Hepatocyte (in vitro differentiated cells): Measurements from ENCODE around the gene MZT2B. TPM values are rescaled to one million over a fixed set of nuclear protein-coding genes. Genes with fewer than 3 reads are reported as not detected.
A peak's percentile ranks its signal among the peaks of the same experiment; 100 is the strongest.
"Not testable (repeated sequence)": the region's sequence is repeated elsewhere in the genome, so short reads cannot be mapped to it uniquely, and the experiment has no call there.

Experiments used
- DNase-seq: peaks from one replicate; pipeline ENCODE4 v3.0.0-alpha.2; 2016; ENCODE audit warnings: low spot score
- H2AFZ ChIP-seq: fragments of 200-600 bp; sonication (generic); 2 replicates; pipeline ENCODE4 v1.6.0; 2016; ENCODE audit warnings: antibody characterized with exemption, mild to moderate bottlenecking
- H3K27ac ChIP-seq: fragments of 200-600 bp; sonication (generic); 2 replicates; pipeline ENCODE4 v1.5.1; 2016; ENCODE audit warnings: mild to moderate bottlenecking
- H3K27me3 ChIP-seq: fragments of 200-600 bp; sonication (generic); 2 replicates; pipeline ENCODE4 v1.6.1; 2016
- H3K36me3 ChIP-seq: fragments of 200-600 bp; sonication (generic); replicated peaks from 2 replicates; pipeline ENCODE4 v1.5.1; 2016; ENCODE audit warnings: low read depth; ENCODE audit not compliant: insufficient read depth
- H3K4me1 ChIP-seq: fragments of 200-600 bp; sonication (generic); 2 replicates; pipeline ENCODE4 v1.5.1; 2016; ENCODE audit warnings: mild to moderate bottlenecking, moderate library complexity; ENCODE audit not compliant: insufficient read depth
- H3K4me2 ChIP-seq: fragments of 200-600 bp; sonication (generic); 2 replicates; pipeline ENCODE4 v1.6.0; 2016
- H3K4me3 ChIP-seq: fragments of 200-600 bp; sonication (generic); 2 replicates; pipeline ENCODE4 v1.5.1; 2016; ENCODE audit warnings: mild to moderate bottlenecking
- H3K79me2 ChIP-seq: fragments of 200-600 bp; sonication (generic); 2 replicates; pipeline ENCODE4 v1.6.0; 2017; ENCODE audit warnings: mild to moderate bottlenecking
- H3K9me2 ChIP-seq: fragments of 200-600 bp; sonication (generic); replicated peaks from 2 replicates; pipeline ENCODE4 v1.6.0; 2017; ENCODE audit warnings: mild to moderate bottlenecking; ENCODE audit not compliant: insufficient read depth
- H3K9me3 ChIP-seq: fragments of 200-600 bp; sonication (generic); 2 replicates; pipeline ENCODE4 v1.5.1; 2016; ENCODE audit warnings: low read depth, mild to moderate bottlenecking
- H4K20me1 ChIP-seq: fragments of 200-600 bp; sonication (generic); 2 replicates; pipeline ENCODE4 v1.6.0; 2016; ENCODE audit warnings: mild to moderate bottlenecking; ENCODE audit not compliant: insufficient read depth, poor library complexity, severe bottlenecking
- CTCF ChIP-seq: fragments of 200-600 bp; sonication (generic); IDR thresholded peaks from 2 replicates; pipeline ENCODE4 v1.5.1; 2016; ENCODE audit warnings: antibody characterized with exemption, mild to moderate bottlenecking; ENCODE audit not compliant: poor library complexity
- EZH2 ChIP-seq: fragments of 200-600 bp; sonication (generic); IDR thresholded peaks from 2 replicates; pipeline ENCODE4 v1.6.1; 2016; ENCODE audit warnings: antibody characterized with exemption, mild to moderate bottlenecking, borderline replicate concordance
- EZH2phosphoT487 ChIP-seq: fragments of 200-600 bp; sonication (generic); IDR thresholded peaks from one replicate; pipeline ENCODE4 v1.6.1; 2018; ENCODE audit warnings: antibody characterized with exemption, mild to moderate bottlenecking, low read depth, moderate library complexity; ENCODE audit not compliant: unreplicated experiment, severe bottlenecking
- WGBS: methylation state at CpG from one replicate; pipeline ENCODE4 v1.1.6; 2016; ENCODE audit warnings: low lambda C conversion rate; ENCODE audit errors: missing lambda C conversion rate; 5-methylcytosine and 5-hydroxymethylcytosine counted together
- polyA plus RNA-seq: library from polyadenylated mRNA; unstranded; fragments of >200 nt; fragmentation: Nextera tagmentation; extraction: Ambion mirVana; gene quantifications from 2 replicates; pipeline ENCODE4 v1.2.1, GENCODE V29; 2016
- total RNA-seq: library from RNA; depleted of rRNA; stranded (reverse); fragments of >200 nt; gene quantifications from 2 replicates; pipeline ENCODE4 v1.2.3, GENCODE V29; 2014

MZT2B gene
- total and polyA plus RNA-seq, 2 experiments from 2014 or later: 103 to 424 TPM

- Histone ChIP-seq H3K79me2 (no peaks in the 10 kb centered on the region), H4K20me1 (no peaks in the 10 kb centered on the region)
Measured at GRCh38 chr2:130198343-130198742, 16.3 kb downstream of the MZT2B start, which contains the start of gene TUBA3E. TUBA3E (minus strand) TSS chr2:130198439; CDS start chr2:130198360, 79 bp downstream.

GRCh38 chr2:130202518-130202917 lies 20.5 kb downstream of the MZT2B start:
- whole genome bisulfite sequencing: 25% methylated on average over 5 of the region's 7 CpGs
- H3K4me2 ChIP-seq, H3K36me3 ChIP-seq, H3K27me3 ChIP-seq, H4K20me1 ChIP-seq, H3K9me3 ChIP-seq, H2AFZ ChIP-seq, H3K79me2 ChIP-seq, H3K4me1 ChIP-seq, H3K9me2 ChIP-seq, H3K27ac ChIP-seq, H3K4me3 ChIP-seq: not testable (repeated sequence)
- peak; percentile 55 for DNase-seq

More at GRCh38 chr2:130198343-130198742, 16.3 kb downstream of the MZT2B start, which contains the start of gene TUBA3E:
- TF ChIP-seq EZH2phosphoT487 (no peak), CTCF (no peak), EZH2 (no peak)
- H2AFZ ChIP-seq: no peak within 1 kb of the TSS
- H3K27me3 ChIP-seq: no peaks in the 10 kb centered on the region
- no peak within 1 kb of the TSS for H3K27ac ChIP-seq
- no peaks in the 10 kb centered on the region for H3K4me1 ChIP-seq
- H3K9me3 ChIP-seq: no peaks in the 10 kb centered on the region
- H3K4me2 ChIP-seq: no peak within 1 kb of the TSS
- no peaks in the 10 kb centered on the region for H3K36me3 ChIP-seq
- no peaks in the 10 kb centered on the region for H3K9me2 ChIP-seq
- H3K4me3 ChIP-seq: no peak within 1 kb of the TSS
- 97% methylated on average over 17 of the region's 26 CpGs for WGBS
- no peak for DNase-seq

GRCh38 chr2:130203150-130203549 lies 21.1 kb downstream of the MZT2B start:
- H3K36me3 ChIP-seq, H3K4me2 ChIP-seq, H3K4me1 ChIP-seq, H3K27me3 ChIP-seq, H3K27ac ChIP-seq, H4K20me1 ChIP-seq, H3K9me2 ChIP-seq, H3K9me3 ChIP-seq, H3K79me2 ChIP-seq, DNase-seq, H2AFZ ChIP-seq, H3K4me3 ChIP-seq: not testable (repeated sequence)
- WGBS: 77% methylated on average over 3 of the region's 3 CpGs

- not testable (repeated sequence) for H3K4me2 ChIP-seq
Measured at GRCh38 chr2:130207051-130207450, 25.0 kb downstream of the MZT2B start.

GRCh38 chr2:130219147-130219546 lies 37.1 kb downstream of the MZT2B start:
- H3K4me3 ChIP-seq, H3K9me3 ChIP-seq, H3K27ac ChIP-seq, H3K4me1 ChIP-seq, H4K20me1 ChIP-seq, H3K4me2 ChIP-seq, H3K79me2 ChIP-seq, H3K9me2 ChIP-seq, DNase-seq, H3K36me3 ChIP-seq, H2AFZ ChIP-seq: not testable (repeated sequence)
- H3K27me3 ChIP-seq: peaks cover 14% of the 10 kb centered on the region
- WGBS: 85% methylated on average over 2 of the region's 2 CpGs

More at GRCh38 chr2:130207051-130207450, 25.0 kb downstream of the MZT2B start:
- not testable (repeated sequence) for H3K4me3 ChIP-seq, DNase-seq, H4K20me1 ChIP-seq, H3K9me2 ChIP-seq, H3K27ac ChIP-seq, H3K9me3 ChIP-seq, H2AFZ ChIP-seq, H3K79me2 ChIP-seq, H3K36me3 ChIP-seq, H3K4me1 ChIP-seq, H3K27me3 ChIP-seq
- WGBS: 90% methylated on average over 13 of the region's 13 CpGs

GRCh38 chr2:130220505-130220904 lies 38.4 kb downstream of the MZT2B start:
- H3K9me2 ChIP-seq, H3K27me3 ChIP-seq, H4K20me1 ChIP-seq, H3K4me3 ChIP-seq, H2AFZ ChIP-seq, H3K4me1 ChIP-seq, H3K36me3 ChIP-seq, H3K79me2 ChIP-seq, H3K4me2 ChIP-seq, H3K27ac ChIP-seq, H3K9me3 ChIP-seq, DNase-seq: not testable (repeated sequence)
- 84% methylated on average over 1 of the region's 1 CpG for WGBS

- not testable (repeated sequence) for H3K4me3 ChIP-seq, H3K27me3 ChIP-seq, H3K9me2 ChIP-seq, H3K9me3 ChIP-seq, H3K4me2 ChIP-seq, DNase-seq, H3K27ac ChIP-seq, H4K20me1 ChIP-seq, H3K79me2 ChIP-seq, H3K4me1 ChIP-seq, H2AFZ ChIP-seq, H3K36me3 ChIP-seq
- 63% methylated on average over 4 of the region's 4 CpGs for WGBS
Measured at GRCh38 chr2:130222523-130222922, 40.5 kb downstream of the MZT2B start.

GRCh38 chr2:130228005-130228404 lies 45.9 kb downstream of the MZT2B start:
- H4K20me1 ChIP-seq, H2AFZ ChIP-seq, H3K36me3 ChIP-seq, DNase-seq, H3K9me3 ChIP-seq, H3K79me2 ChIP-seq, H3K4me3 ChIP-seq, H3K27ac ChIP-seq, H3K4me2 ChIP-seq, H3K9me2 ChIP-seq, H3K4me1 ChIP-seq, H3K27me3 ChIP-seq: not testable (repeated sequence)
- WGBS: 98% methylated on average over 12 of the region's 21 CpGs
